Colonic mucosa (tissue), 4 donors: ENCODE results near the gene SLF1. TPM values are rescaled to one million over a fixed set of nuclear protein-coding genes. Genes with fewer than 3 reads are reported as not detected.

Experiments used
- DNase-seq: peaks from one replicate; pipeline ENCODE4 v3.0.0-alpha.2; 2020
- H3K27ac ChIP-seq: fragments of 200-600 bp; one replicate; pipeline ENCODE4 v1.8.0; 2021
- H3K27me3 ChIP-seq: fragments of 200-600 bp; one replicate; pipeline ENCODE4 v1.8.0; 2021
- H3K36me3 ChIP-seq: fragments of 200-600 bp; one replicate; pipeline ENCODE4 v1.8.0; 2021
- H3K4me1 ChIP-seq: fragments of 200-600 bp; one replicate; pipeline ENCODE4 v1.8.0; 2021; ENCODE audit warnings: mild to moderate bottlenecking
- H3K4me3 ChIP-seq: fragments of 200-600 bp; one replicate; pipeline ENCODE4 v1.8.0; 2021
- H3K9ac ChIP-seq, 2 donors: one replicate each; pipeline ENCODE4 v1.7.0; 2013; ENCODE audit warnings: control low read depth in 2 of 2, low read depth in 2 of 2, low read length in 2 of 2
- H3K9me3 ChIP-seq: fragments of 200-600 bp; one replicate; pipeline ENCODE4 v1.8.0; 2021
- CTCF ChIP-seq: fragments of 200-600 bp; IDR thresholded peaks from one replicate; pipeline ENCODE4 v1.8.0; 2022; ENCODE audit warnings: antibody characterized with exemption, mild to moderate bottlenecking
- intact Hi-C: fragments of 100-400 bp; cut with DNase I; formaldehyde crosslinking; loops from one replicate; pipeline ENCODE4 v1.14.1; 2022
- total RNA-seq, 2 donors: library from RNA; stranded (reverse); fragmentation: NEBNext Ultra II Directional in 1 of 2; extraction: Animal tissue kit (Norgen Biotek cat#: 25700) in 1 of 2; gene quantifications; one replicate each; pipeline ENCODE4 v1.2.1, GENCODE V29; 2021
- donor health status: healthy.
- donor health status: DM: no; HTN: no; CAD: no.
- donor health status: DM: no; HTN: no; CAD: no.

Gene SLF1
- total RNA-seq, 2 donors from 2014 or later: 3.8 to 8.4 TPM

GRCh38 chr5:94740286-94740685 is 121.8 kb downstream of the SLF1 start:
- no peak for DNase-seq
- Histone ChIP-seq H3K27me3 (no peaks in the 10 kb centered on the region), H3K9ac (no peak overlapping the region), H3K4me3 (no peak overlapping the region), H3K27ac (no peak overlapping the region), H3K9me3 (no peaks in the 10 kb centered on the region), H3K4me1 (no peaks in the 10 kb centered on the region), H3K36me3 (no peaks in the 10 kb centered on the region)
- intact Hi-C loops: no loop called here
- no peak for TF ChIP-seq CTCF

DNA sequence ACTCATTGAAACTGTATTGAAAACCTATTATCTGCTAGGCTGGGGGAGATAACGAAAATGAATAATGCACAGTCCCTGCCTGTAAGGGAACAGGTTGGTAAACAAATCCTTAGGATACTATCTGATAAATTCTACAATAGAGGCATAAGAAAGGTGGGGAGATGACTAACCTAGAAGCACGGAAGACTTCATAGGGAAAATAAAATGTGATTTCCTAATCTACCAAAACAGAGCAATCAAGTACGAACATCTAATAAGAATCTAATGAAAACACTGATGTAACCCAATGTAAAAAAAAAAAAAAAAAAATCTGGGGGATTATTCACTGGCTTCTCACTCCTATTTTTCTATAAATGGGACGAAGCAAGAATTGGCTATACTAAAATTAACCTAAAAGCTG is 124.4 kb downstream of the SLF1 start:
- Histone ChIP-seq H3K9ac (no peak overlapping the region), H3K27me3 (no peaks in the 10 kb centered on the region), H3K9me3 (no peaks in the 10 kb centered on the region), H3K27ac (no peak overlapping the region), H3K36me3 (no peaks in the 10 kb centered on the region), H3K4me3 (no peak overlapping the region), H3K4me1 (no peaks in the 10 kb centered on the region)
- no peak for TF ChIP-seq CTCF
- DNase-seq: no peak
- intact Hi-C loops: no loop called here

GRCh38 chr5:94744906-94745305 is 126.4 kb downstream of the SLF1 start:
- Histone ChIP-seq H3K9ac (no peak overlapping the region), H3K4me1 (no peaks in the 10 kb centered on the region), H3K9me3 (no peaks in the 10 kb centered on the region), H3K36me3 (no peaks in the 10 kb centered on the region), H3K4me3 (no peak overlapping the region), H3K27ac (no peak overlapping the region), H3K27me3 (no peaks in the 10 kb centered on the region)
- no peak for DNase-seq
- intact Hi-C loops: no loop called here
- TF ChIP-seq CTCF: no peak

DNA sequence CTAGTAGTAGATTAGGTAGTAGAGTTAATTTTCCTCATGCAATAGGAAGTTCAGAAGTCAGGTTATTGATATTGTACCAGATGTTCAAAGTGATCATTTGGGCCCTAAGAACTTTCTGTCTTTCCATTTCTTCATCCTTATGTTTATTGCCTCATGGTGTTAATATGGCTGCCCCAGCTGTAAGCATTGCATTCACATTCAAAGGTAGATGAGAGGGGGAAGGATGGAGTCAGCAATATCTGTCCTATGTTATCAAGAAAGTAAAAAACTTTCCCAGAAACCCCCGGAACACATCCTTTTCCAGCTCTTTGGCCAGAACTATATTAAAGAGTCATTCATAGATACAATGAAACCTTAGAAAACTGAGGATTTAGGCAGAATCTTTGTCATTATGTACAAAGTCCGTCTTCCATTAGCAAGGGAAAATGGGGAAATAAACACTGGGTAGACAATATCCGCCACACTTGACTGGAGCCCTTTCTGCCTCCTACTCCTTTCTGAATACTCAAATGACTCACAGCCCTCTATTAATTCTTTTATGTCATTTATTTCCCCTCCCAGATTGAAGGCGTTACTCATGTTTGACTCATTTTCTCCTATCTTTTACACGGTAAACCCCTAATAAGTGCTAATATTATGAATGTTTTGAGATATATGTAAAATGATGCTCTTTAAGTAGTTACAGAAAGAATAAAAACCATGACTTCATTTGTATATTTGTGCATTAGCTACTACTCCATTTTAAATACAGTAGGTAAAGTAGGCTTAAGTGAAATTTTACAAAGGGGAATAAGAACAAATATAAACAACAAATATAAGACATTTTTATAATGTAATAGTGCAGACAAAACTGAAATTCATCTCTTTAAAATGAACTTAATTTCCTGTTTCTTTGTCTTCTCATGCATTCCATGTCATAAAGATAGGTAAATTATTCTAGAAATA is 127.6 kb downstream of the SLF1 start:
- H3K9ac ChIP-seq: no peak overlapping the region
- no peak overlapping the region for H3K4me3 ChIP-seq
- no peaks in the 10 kb centered on the region for H3K27me3 ChIP-seq
- intact Hi-C loops: no loop called here
- H3K36me3 ChIP-seq: no peaks in the 10 kb centered on the region
- H3K9me3 ChIP-seq: no peaks in the 10 kb centered on the region
- H3K4me1 ChIP-seq: no peaks in the 10 kb centered on the region
- no peak for DNase-seq
- no peak overlapping the region for H3K27ac ChIP-seq
- no peak for TF ChIP-seq CTCF

DNA sequence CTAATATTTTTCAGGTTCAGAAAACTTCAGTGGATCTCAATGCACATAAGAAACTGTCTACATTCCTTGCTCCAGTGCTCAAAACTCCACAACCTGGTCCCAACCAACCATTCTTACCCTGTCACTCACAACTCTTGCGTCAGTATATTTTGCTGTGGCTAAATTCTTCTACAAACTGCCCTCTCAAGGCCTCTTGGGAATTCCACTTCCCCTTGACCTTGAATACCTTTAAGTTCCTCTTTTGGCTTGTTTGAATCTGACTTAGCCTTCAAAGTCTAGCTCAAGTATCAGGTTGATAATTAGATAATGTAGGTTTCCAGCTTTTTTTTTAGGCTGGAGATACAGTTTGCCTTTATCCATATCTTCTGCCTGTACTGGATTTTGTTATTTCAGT is 128.3 kb downstream of the SLF1 start:
- Histone ChIP-seq H3K9ac (no peak overlapping the region), H3K27me3 (no peaks in the 10 kb centered on the region)
- intact Hi-C loops: no loop called here

More for the DNA sequence above, 128.3 kb downstream of the SLF1 start:
- Histone ChIP-seq H3K36me3 (no peaks in the 10 kb centered on the region), H3K4me1 (no peaks in the 10 kb centered on the region), H3K9me3 (no peaks in the 10 kb centered on the region), H3K27ac (no peak overlapping the region), H3K4me3 (no peak overlapping the region)
- DNase-seq: no peak
- no peak for TF ChIP-seq CTCF

Other genes starting within 250 kb of the SLF1 start
- gene KIAA0825, start 65 bp upstream of the SLF1 start, total RNA-seq: 1 to 10 TPM; 1.1 to 1.5 TPM